HUES6 (cell line): ENCODE results near the gene COLEC11.
A peak's percentile ranks its signal among the peaks of the same experiment; 100 is the strongest.
"Not testable (repeated sequence)": the region's sequence is repeated elsewhere in the genome, so short reads cannot be mapped to it uniquely, and the experiment has no call there.

Experiments used
- H3K27ac ChIP-seq: 2 replicates; pipeline ENCODE4 v1.7.0; 2013; ENCODE audit warnings: low read depth, mild to moderate bottlenecking, low read length, inconsistent platforms
- H3K27me3 ChIP-seq: 2 replicates; pipeline ENCODE4 v1.6.1; 2013; ENCODE audit warnings: low read length; ENCODE audit not compliant: control insufficient read depth, insufficient read depth
- H3K36me3 ChIP-seq: 2 replicates; pipeline ENCODE4 v1.6.1; 2013; ENCODE audit warnings: low read length; ENCODE audit not compliant: control insufficient read depth, insufficient read depth
- H3K4me1 ChIP-seq: 2 replicates; pipeline ENCODE4 v1.6.1; 2013; ENCODE audit warnings: low read length; ENCODE audit not compliant: control insufficient read depth, insufficient read depth
- H3K4me3 ChIP-seq: 2 replicates; pipeline ENCODE4 v1.5.1; 2013; ENCODE audit warnings: low read depth, low read length
- H3K9ac ChIP-seq: one replicate; pipeline ENCODE4 v1.6.1; 2013; ENCODE audit warnings: mild to moderate bottlenecking, low read length
- H3K9me3 ChIP-seq: 2 replicates; pipeline ENCODE4 v1.6.1; 2013; ENCODE audit warnings: low read depth, low read length; ENCODE audit not compliant: control insufficient read depth, insufficient read depth

Gene COLEC11

DNA sequence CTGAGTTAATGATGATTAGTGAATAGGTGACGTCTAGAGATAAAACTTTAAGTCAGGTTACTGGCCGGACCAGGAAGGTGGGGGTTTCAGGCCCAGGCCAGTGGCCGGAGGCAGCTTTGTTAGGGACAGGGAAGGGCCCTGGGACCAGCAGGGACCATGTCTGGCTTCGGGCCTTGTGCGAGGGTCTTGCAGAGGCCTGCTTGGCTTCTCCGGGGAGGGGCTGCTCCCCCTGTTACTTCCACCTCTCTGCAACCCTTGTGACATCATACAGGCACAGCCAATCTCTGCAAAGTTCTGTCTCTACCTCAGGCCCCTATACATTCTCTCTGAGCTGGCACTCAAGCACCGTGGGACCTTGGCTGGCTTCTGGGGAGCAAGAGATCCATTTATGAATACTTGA is 63.0 kb downstream of the COLEC11 start, which contains the start of gene ALLC:
ALLC (plus strand) TSS at position 320 of the 400 bp plus-strand sequence. CDS start 12,958 bp downstream, outside the sequence.
- H3K27ac ChIP-seq: no peak within 1 kb of the TSS
- no peak within 1 kb of the TSS for H3K9ac ChIP-seq
- H3K4me3 ChIP-seq: no peak within 1 kb of the TSS
- no peaks in the 10 kb centered on the region for H3K27me3 ChIP-seq
- no peaks in the 10 kb centered on the region for H3K9me3 ChIP-seq
- no peaks in the 10 kb centered on the region for H3K36me3 ChIP-seq
- H3K4me1 ChIP-seq: peaks cover 32% of the 10 kb centered on the region

DNA sequence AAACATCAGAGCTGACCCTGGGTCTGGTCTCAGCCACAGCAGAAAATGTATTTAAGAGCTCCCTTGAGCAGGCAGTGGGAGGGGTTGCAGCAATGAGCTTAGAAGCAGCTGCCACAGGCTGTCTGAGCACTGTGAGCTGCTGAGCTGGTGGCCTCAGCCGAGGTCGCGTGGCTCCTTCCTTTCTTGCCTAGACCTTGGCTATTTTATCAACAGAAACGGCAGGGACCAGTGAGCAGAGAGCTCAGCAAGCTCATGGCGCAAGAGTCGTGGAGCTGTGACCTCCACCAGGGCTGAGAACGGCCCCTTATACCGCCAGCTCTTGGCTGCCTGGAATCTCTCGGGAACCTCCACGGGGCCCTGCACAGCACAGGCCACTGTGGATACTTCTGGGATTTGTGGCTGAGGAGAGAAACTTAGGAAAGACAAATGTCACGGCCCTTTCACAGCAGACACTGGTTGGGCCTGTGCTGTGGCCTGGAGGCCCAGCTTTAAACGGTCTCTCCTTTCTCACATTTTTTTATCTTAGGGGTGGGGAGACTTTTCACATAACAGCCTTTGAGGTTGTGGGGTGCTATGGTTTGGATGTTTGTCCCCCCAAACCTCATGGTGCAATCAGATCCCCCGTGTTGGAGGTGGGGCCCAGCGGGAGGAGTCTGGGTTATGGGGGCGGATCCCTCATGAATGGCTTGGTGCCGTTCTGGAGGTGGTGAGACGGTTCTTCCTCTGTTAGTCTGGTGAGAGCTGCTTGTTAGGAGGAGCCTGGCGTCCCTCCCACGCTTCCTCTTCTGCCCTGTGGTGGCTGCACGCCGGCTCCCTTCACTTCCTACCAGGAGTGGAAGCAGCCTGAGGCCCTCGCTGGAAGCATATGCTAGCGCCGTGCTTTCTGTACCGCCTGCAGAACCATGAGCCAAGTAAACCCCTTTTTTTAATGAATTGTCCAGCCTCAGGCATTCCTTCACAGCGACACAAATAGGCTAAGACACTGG is 64.8 kb downstream of the COLEC11 start:
- Histone ChIP-seq H3K27me3 (no peaks in the 10 kb centered on the region), H3K4me3 (no peak overlapping the region), H3K9ac (peak overlapping the region; percentile 17), H3K9me3 (no peaks in the 10 kb centered on the region), H3K4me1 (peaks cover 32% of the 10 kb centered on the region), H3K36me3 (no peaks in the 10 kb centered on the region), H3K27ac (0 out of 2 replicates have a peak overlapping the region, but pooled peaks have one; percentile 9)

GRCh38 chr2:3660640-3661039 is 65.7 kb downstream of the COLEC11 start:
- H3K9me3 ChIP-seq, H3K36me3 ChIP-seq, H3K27me3 ChIP-seq, H3K9ac ChIP-seq, H3K4me3 ChIP-seq, H3K27ac ChIP-seq: not testable (repeated sequence)
- H3K4me1 ChIP-seq: peaks cover 32% of the 10 kb centered on the region

DNA sequence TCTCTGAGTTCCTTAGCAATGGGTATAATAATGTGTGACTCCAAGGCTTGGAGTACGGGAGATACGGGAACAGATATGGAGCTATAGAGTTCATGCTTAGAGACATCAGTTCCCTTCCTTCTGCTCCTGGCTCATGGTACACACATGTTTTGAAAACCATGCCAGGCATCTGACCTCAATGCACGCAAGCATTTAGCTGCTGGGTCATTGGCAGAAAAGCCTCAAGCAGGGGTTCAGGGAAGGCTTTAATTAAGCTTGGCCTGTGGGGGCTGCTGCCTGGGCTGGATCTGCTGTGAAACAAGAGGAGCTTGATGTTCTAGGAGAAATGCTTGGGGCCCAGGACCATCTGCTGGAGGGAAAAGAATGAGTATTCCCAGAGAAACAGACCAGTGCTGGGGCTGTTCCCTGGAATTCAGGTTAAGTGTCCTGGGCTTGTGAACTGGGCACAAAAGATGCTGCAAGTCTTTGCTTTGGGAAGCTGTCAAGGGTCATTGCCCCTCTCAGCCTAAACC is 66.3 kb downstream of the COLEC11 start:
- no peaks in the 10 kb centered on the region for H3K36me3 ChIP-seq
- peaks cover 2% of the 10 kb centered on the region; the same call in 1 of the 2 replicates for H3K9me3 ChIP-seq
- no peak overlapping the region for H3K4me3 ChIP-seq
- no peak overlapping the region for H3K9ac ChIP-seq
- H3K4me1 ChIP-seq: peaks cover 31% of the 10 kb centered on the region
- no peak overlapping the region for H3K27ac ChIP-seq
- no peaks in the 10 kb centered on the region for H3K27me3 ChIP-seq

DNA sequence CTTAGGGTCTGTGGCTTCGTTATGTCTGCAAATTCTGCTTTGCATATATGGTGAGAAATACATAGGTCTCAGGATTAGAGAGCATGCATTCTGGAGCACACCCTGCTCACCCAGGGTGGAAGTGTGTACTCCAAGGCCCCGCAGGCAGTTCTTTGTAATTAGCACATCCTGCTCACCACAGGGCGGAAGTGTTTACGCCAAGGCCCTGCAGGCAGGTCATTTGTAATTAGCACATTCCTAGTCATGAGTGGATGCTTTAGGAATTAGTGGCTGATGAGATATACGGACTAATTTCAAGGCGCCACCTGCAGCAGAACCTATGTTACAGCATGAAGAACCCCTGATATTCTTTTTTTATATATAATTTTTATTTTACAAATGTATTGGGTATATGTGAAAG is 67.3 kb downstream of the COLEC11 start:
- Histone ChIP-seq H3K9me3 (peaks cover 2% of the 10 kb centered on the region; the same call in 1 of the 2 replicates), H3K36me3 (no peaks in the 10 kb centered on the region), H3K4me1 (peaks cover 21% of the 10 kb centered on the region), H3K9ac (no peak overlapping the region), H3K27me3 (no peaks in the 10 kb centered on the region), H3K4me3 (no peak overlapping the region), H3K27ac (no peak overlapping the region)

GRCh38 chr2:3664118-3664517 is 69.2 kb downstream of the COLEC11 start:
- H3K27ac ChIP-seq: no peak overlapping the region
- H3K4me1 ChIP-seq: peaks cover 11% of the 10 kb centered on the region
- no peaks in the 10 kb centered on the region for H3K36me3 ChIP-seq
- no peaks in the 10 kb centered on the region for H3K27me3 ChIP-seq
- H3K9me3 ChIP-seq: peaks cover 2% of the 10 kb centered on the region; the same call in 1 of the 2 replicates
- H3K9ac ChIP-seq: no peak overlapping the region
- H3K4me3 ChIP-seq: no peak overlapping the region

DNA sequence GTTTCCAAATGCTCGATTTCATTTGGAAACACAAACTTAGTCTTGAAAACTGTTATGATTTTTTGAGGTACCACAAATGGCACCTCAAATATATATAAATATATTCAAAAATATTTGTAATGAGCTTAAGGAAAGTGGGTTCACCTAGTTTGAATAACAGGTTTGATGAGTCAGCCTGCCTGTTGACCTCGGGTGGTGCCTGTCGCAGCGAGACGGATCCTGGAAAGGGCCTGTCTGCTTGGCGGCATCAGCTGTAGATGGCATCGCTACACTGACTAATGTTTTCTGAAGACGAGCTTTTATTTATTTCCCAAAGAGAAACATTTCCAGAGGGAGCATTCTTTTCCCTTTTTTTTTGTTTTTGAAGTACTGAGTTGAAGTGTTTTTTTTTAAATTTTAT is 70.0 kb downstream of the COLEC11 start:
- Histone ChIP-seq H3K4me1 (peaks cover 3% of the 10 kb centered on the region; the same call in 1 of the 2 replicates), H3K9me3 (peaks cover 2% of the 10 kb centered on the region; the same call in 1 of the 2 replicates), H3K27me3 (no peaks in the 10 kb centered on the region), H3K36me3 (no peaks in the 10 kb centered on the region), H3K9ac (no peak overlapping the region), H3K4me3 (no peak overlapping the region), H3K27ac (no peak overlapping the region)

- Histone ChIP-seq H3K4me3 (no peak overlapping the region), H3K9me3 (peaks cover 2% of the 10 kb centered on the region; the same call in 1 of the 2 replicates), H3K9ac (no peak overlapping the region), H3K27me3 (no peaks in the 10 kb centered on the region), H3K4me1 (no peaks in the 10 kb centered on the region), H3K36me3 (no peaks in the 10 kb centered on the region), H3K27ac (no peak overlapping the region)
Measured at GRCh38 chr2:3665886-3666612, 71.1 kb downstream of the COLEC11 start.

DNA sequence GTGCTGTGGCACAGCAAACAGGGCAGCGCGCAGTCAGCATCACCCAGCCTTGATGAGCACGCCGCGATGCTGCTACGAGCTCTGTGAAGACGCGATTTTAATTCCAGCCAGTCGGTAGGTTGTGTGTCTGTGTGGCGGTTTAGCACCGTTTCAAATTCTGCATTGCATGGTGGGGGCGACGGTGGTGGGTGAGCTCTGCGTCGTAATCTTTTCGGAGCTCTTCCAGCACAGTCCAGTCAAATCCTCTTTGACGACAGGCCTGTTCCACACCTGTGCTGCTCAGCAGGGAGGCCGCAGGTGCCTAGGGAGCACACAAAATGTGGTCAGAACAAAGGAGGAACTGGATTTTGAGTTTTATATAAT is 71.7 kb downstream of the COLEC11 start:
- Histone ChIP-seq H3K4me1 (no peaks in the 10 kb centered on the region), H3K27ac (no peak overlapping the region), H3K27me3 (no peaks in the 10 kb centered on the region), H3K36me3 (no peaks in the 10 kb centered on the region), H3K9ac (no peak overlapping the region), H3K9me3 (peaks cover 2% of the 10 kb centered on the region; the same call in 1 of the 2 replicates), H3K4me3 (no peak overlapping the region)

DNA sequence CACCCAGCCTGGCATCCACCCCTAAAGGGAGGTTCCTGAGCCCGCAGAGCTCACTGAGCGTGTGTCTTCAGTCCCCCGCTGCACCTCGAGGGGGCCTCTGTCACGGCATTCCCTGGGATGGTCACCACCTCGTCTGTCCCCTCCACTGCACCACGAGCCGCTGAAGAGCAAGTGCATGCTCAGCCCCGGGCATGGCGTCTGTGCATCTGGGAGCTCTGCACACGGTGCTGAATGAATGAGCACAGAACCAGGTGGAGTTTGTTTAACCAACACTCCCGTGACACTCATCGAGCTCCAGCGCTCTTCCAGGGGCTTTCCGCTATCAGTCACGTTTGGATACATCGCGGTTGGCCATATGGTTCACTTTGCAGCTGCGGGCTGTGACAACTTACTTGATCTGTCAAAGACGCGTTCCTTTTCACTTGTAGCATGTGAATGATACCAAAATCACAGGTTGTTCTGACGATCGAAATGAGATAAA is 72.3 kb downstream of the COLEC11 start:
- Histone ChIP-seq H3K9ac (no peak overlapping the region), H3K4me3 (no peak overlapping the region), H3K36me3 (no peaks in the 10 kb centered on the region), H3K27ac (no peak overlapping the region), H3K27me3 (no peaks in the 10 kb centered on the region), H3K9me3 (peaks cover 2% of the 10 kb centered on the region; the same call in 1 of the 2 replicates), H3K4me1 (no peaks in the 10 kb centered on the region)
